Mucosa of rectum (tissue), 2 donors: ENCODE data around the gene OGG1.

Source experiments
- H3K27ac ChIP-seq, 2 donors: one replicate each; pipeline ENCODE4 v1.7.0; 2013; ENCODE audit warnings: inconsistent platforms in 2 of 2, low read depth in 2 of 2, low read length in 2 of 2
- H3K27me3 ChIP-seq, 2 donors: one replicate each; pipeline ENCODE4 v1.7.0; 2013; ENCODE audit warnings: low read length in 2 of 2; ENCODE audit not compliant: control insufficient read depth in 2 of 2, insufficient read depth in 2 of 2
- H3K36me3 ChIP-seq, 2 donors: one replicate each; pipeline ENCODE4 v1.7.0; 2013; ENCODE audit warnings: low read length in 2 of 2; ENCODE audit not compliant: control insufficient read depth in 2 of 2, insufficient read depth in 2 of 2
- H3K4me1 ChIP-seq, 2 donors: one replicate each; pipeline ENCODE4 v1.7.0; 2013; ENCODE audit warnings: low read length in 2 of 2, mild to moderate bottlenecking in 1 of 2; ENCODE audit not compliant: control insufficient read depth in 2 of 2, insufficient read depth in 2 of 2
- H3K4me3 ChIP-seq, 2 donors: one replicate each; pipeline ENCODE4 v1.7.0; 2013; ENCODE audit warnings: low read length in 2 of 2
- H3K9ac ChIP-seq, 2 donors: one replicate each; pipeline ENCODE4 v1.7.0; 2013; ENCODE audit warnings: low read length in 2 of 2, low read depth in 1 of 2, mild to moderate bottlenecking in 1 of 2
- H3K9me3 ChIP-seq, 2 donors: one replicate each; pipeline ENCODE4 v1.7.0; 2013; ENCODE audit warnings: low read length in 2 of 2; ENCODE audit not compliant: control insufficient read depth in 2 of 2
- donor health status: healthy.
- donor health status: Normal muscosa, but diverticular disease.

Gene OGG1

DNA sequence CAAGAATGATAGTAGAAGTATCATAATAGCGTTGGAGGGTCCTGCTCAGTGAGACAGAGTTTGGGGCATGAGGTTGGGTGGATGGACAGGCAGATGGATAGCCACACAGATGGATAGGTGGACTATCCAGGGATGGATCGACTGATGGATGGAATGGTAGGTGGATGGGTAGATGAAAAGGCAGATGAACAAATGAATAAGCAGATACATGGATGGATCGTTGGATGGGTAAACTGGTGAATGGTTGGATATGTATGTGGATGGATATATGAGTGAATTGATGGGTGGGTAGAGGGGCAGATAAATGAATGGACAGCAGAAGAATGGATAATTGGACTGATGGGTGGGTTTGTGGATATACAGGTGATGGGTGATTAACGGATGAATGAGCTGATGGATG, 36.6 kb upstream of the OGG1 start:
- H3K27me3 ChIP-seq = peaks cover 3% of the 10 kb centered on the region in 2 donors
- no peaks in the 10 kb centered on the region for H3K9me3 ChIP-seq
- peaks cover 2 to 4% of the 10 kb centered on the region in 2 donors for H3K4me1 ChIP-seq
- no peaks in the 10 kb centered on the region for H3K36me3 ChIP-seq
- no peak overlapping the region for H3K4me3 ChIP-seq
- H3K27ac ChIP-seq = no peak overlapping the region
- H3K9ac ChIP-seq = no peak overlapping the region

DNA sequence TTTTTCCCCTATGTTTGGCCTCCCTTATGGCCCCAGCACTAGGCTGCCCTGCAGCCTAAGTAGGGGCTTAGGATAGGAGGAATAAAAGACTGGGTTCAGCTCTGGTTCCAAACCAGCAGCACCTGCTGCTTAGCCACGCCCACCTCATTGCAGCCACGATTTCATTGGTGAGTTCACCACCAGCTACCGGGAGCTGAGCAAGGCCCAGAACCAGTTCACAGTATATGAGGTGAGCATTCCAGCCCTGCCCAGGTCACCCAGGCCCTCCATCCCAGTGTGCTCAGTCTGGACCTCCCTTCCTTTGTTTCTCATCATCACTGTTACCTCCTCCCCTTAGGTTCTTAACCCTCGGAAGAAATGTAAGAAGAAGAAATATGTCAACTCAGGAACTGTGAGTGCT, 34.6 kb upstream of the OGG1 start:
- Histone ChIP-seq H3K4me1 (peaks cover 2 to 4% of the 10 kb centered on the region in 2 donors), H3K27ac (no peak overlapping the region), H3K9me3 (no peaks in the 10 kb centered on the region), H3K36me3 (no peaks in the 10 kb centered on the region), H3K9ac (peak overlapping the region in 1 of 2 donors; percentile 22), H3K27me3 (peaks cover 3% of the 10 kb centered on the region in 2 donors), H3K4me3 (no peak overlapping the region)

DNA sequence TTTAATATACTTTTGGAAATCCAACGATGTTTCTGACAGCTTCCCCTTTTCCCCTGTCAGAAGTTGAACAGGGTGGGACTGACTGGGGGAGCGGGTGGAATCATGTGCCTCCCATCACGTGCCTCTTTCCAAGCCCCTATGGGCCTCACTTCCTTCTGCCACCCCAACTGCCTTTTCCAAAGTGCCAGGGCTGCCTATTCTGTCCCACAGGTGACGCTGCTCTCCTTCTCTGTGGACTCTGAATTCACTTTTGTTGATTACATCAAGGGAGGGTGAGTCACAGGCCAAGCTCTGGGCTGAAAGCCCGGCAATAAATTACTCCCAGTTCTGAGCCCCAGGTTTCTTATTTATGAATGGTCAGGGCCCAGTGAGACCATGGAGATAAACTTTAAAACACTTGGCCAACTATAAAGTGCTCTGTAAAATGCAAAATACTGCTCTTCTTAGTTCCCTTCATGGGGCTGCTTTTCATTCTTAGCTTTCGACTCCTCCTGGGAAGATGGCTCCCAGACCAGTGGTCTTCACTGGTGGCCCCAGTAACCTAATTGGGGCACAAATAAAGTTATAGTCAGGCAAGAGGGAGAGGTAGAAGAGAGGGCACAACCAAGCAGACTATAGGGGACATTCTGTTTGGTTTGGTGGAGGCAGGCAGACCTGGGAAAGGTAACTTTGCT, 33.9 kb upstream of the OGG1 start:
- H3K9me3 ChIP-seq = no peaks in the 10 kb centered on the region
- H3K36me3 ChIP-seq = no peaks in the 10 kb centered on the region
- H3K27ac ChIP-seq = peak overlapping the region in 1 of 2 donors; percentile 32
- no peak overlapping the region for H3K4me3 ChIP-seq
- H3K27me3 ChIP-seq = peaks cover 3 to 6% of the 10 kb centered on the region in 2 donors
- no peak overlapping the region for H3K9ac ChIP-seq
- H3K4me1 ChIP-seq = peaks cover 2 to 4% of the 10 kb centered on the region in 2 donors

DNA sequence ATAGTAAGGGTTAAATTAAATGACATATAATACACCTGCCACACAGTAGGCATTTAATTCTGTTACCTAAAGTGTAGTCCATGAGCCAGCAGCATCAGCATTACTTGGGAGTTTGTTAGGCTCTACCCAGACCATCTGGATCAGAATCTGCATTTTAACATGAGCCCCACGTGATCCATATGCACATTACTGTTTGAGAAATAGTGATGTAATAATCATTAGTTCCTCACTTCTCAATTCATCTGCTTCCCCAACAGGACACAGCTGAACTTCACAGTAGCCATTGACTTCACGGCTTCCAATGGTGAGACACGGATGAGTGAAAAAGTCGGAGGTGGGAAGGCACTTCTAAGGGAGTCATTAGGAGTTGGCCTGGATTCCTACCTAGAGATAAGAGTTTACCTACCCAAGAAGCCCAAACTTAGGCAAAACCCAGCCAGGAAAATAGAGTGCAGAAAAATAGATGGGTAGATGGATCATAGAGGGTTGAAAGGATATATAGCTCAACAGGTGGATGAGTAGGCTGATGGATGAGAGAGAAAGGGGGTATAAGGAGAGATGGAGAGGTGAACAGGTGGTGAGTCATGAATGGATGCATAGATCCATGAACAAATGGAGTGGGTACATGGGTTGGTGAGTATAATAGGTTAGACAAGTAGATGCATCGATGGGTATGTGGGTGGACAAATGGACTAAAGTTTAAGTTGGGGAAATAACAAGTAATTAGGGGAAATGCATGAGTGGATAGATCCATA, 32.8 kb upstream of the OGG1 start:
- Histone ChIP-seq H3K9me3 (no peaks in the 10 kb centered on the region), H3K36me3 (no peaks in the 10 kb centered on the region), H3K27ac (no peak overlapping the region), H3K9ac (no peak overlapping the region), H3K4me3 (no peak overlapping the region), H3K4me1 (peaks cover 2 to 4% of the 10 kb centered on the region in 2 donors), H3K27me3 (peaks cover 3 to 6% of the 10 kb centered on the region in 2 donors)

DNA sequence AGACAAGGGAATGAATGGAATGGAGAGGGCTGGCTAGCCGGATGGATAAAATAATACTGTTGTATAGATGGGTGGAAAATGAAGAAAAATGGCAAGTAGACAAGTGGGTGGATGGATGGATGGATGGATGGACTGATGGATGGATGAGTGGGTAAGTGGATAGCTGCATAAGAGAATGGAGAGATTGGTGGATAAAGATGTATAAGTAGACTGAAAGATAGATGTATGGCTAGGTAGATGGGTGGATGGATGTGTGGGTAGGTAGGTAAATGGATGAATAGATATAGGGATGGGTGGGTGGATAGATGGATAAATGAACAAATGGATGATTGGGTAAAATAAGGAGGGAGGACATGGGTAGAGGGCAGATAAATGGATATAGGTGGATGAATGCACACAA, 32.2 kb upstream of the OGG1 start:
- peaks cover 0 to 6% of the 10 kb centered on the region in 2 donors for H3K27me3 ChIP-seq
- no peak overlapping the region for H3K4me3 ChIP-seq
- H3K9me3 ChIP-seq = no peaks in the 10 kb centered on the region
- no peak overlapping the region for H3K27ac ChIP-seq
- peaks cover 2 to 4% of the 10 kb centered on the region in 2 donors for H3K4me1 ChIP-seq
- H3K36me3 ChIP-seq = no peaks in the 10 kb centered on the region
- H3K9ac ChIP-seq = no peak overlapping the region

DNA sequence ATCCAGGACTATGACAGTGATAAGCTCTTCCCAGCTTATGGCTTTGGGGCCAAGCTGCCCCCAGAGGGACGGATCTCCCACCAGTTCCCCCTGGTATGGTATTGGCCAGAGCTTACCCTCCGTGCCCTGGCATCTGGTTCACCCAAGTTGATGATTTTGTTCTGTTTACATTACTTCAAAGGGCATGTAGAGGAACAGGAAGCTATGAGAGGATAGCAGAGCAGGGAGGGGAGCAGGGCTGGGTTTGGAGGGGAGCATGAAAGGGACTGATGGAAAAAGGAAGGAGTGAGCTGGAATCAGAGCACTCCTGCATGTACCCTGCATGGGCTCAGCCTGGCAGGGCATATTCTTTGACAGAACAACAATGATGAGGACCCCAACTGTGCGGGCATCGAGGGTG, 31.6 kb upstream of the OGG1 start:
- no peak overlapping the region for H3K4me3 ChIP-seq
- peaks cover 0 to 3% of the 10 kb centered on the region in 2 donors for H3K27me3 ChIP-seq

DNA sequence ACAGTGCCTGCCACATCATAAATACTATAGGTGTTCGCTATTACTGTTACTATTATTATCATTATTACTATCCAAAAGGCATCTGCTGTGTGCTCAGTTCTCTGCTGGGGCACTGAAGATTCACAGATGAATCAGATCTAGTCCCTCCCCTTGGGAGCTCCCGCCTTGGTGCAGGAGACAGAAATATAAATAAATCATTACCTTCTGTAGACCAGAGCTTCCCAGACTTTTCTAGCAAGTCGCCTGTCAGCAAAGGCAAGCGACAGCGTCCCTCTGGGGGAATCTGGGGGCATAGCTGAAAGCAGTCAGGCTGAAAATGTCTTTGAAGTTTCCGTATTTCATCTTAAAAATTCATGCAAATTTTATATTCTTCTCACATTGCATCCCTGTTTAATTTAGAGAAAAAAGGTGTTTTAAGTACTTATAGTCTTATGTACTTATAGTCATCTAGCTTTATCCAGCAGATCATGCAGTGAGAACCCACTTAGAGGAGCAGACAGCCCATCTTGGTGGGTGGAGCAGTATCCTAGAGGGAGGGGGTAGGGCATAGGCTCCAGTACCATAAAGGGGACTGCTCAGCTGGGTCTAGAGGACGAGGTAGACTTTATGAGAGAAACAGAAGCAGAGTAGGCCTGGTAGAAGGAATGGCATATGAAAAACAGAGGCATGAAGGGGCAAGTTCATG, 28.6 kb upstream of the OGG1 start:
- H3K27me3 ChIP-seq = peaks cover 0 to 3% of the 10 kb centered on the region in 2 donors
- no peaks in the 10 kb centered on the region for H3K4me1 ChIP-seq
- H3K36me3 ChIP-seq = no peaks in the 10 kb centered on the region
- H3K9ac ChIP-seq = no peak overlapping the region
- no peaks in the 10 kb centered on the region for H3K9me3 ChIP-seq
- no peak overlapping the region for H3K27ac ChIP-seq
- no peak overlapping the region for H3K4me3 ChIP-seq

More for the DNA sequence above, 31.6 kb upstream of the OGG1 start:
- Histone ChIP-seq H3K4me1 (peaks cover 2 to 4% of the 10 kb centered on the region in 2 donors), H3K36me3 (no peaks in the 10 kb centered on the region), H3K9me3 (no peaks in the 10 kb centered on the region), H3K27ac (no peak overlapping the region), H3K9ac (no peak overlapping the region)

DNA sequence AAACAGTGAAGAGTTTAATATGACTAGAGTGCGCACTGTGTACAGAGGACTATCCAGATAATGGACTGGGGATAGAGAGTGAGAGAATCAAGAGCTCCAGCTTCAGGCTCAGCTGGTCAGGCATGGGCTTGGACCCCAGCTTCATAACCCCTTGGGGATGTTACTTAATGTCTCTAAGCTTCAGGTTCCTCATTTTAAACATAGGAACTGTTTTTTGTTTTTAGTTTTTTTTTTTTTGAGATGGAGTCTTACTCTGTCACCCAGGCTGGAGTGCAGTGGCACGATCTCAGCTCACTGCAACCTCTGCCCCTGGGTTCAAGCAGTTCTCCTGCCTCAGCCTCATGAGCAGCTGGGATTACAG, 28.1 kb upstream of the OGG1 start:
- Histone ChIP-seq H3K36me3 (no peaks in the 10 kb centered on the region), H3K9me3 (no peaks in the 10 kb centered on the region), H3K9ac (no peak overlapping the region), H3K4me1 (no peaks in the 10 kb centered on the region), H3K27me3 (peaks cover 0 to 3% of the 10 kb centered on the region in 2 donors), H3K4me3 (no peak overlapping the region), H3K27ac (no peak overlapping the region)

DNA sequence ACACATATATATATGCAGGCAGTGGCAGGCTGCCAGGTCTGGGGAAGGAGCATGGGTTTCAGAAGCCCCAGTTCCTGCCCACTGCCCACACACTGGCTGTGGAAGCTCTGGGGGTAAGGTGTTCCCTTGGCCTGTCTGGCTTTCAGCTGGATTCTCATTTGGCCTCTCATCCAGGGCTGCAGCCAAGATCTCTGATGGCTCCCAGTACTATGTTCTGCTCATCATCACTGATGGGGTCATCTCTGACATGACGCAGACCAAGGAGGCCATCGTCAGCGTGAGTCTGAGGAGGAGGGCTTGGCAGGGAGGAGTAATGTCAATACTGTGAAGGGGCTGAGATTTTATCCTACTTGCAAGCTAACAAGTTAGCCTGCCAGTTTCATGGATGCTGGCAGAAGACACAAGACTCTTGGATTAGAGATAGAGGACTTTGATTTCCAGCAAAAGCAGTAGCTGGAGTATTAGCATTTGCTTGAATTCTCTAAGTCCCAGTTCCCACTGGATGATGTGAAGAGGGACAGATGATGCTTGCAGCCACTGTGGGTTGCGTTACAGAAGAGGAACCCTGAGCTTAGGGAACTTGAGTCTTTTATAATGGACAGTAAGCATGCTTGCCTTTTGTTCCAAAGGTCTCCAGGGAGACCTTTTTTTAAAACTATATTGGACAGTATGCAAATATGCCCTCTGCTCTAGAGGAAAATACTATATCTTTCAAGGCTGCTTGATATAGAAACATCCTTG, 23.8 kb upstream of the OGG1 start:
- no peak overlapping the region for H3K27ac ChIP-seq
- no peaks in the 10 kb centered on the region for H3K27me3 ChIP-seq
- no peaks in the 10 kb centered on the region for H3K36me3 ChIP-seq
- peaks cover 2 to 5% of the 10 kb centered on the region in 2 donors for H3K4me1 ChIP-seq
- H3K9ac ChIP-seq = no peak overlapping the region
- H3K4me3 ChIP-seq = no peak overlapping the region
- H3K9me3 ChIP-seq = no peaks in the 10 kb centered on the region
